GM23338 (cell line): Measurements from ENCODE around the gene KIAA0753. TPM values are rescaled to one million over a fixed set of nuclear protein-coding genes. Genes with fewer than 3 reads are reported as not detected.

Experiments used
- ATAC-seq: fragments of 200-7000 bp; cut with Tn5 transposase; 3 replicates; pipeline ENCODE4 v1.9.1; 2020
- DNase-seq: peaks from one replicate; pipeline ENCODE4 v3.0.0-alpha.2; 2015; ENCODE audit warnings: low spot score
- H2AFZ ChIP-seq: fragments of 200-600 bp; sonication (generic); 2 replicates; pipeline ENCODE4 v1.8.0; 2016; ENCODE audit warnings: antibody characterized with exemption, mild to moderate bottlenecking, moderate library complexity
- H3F3A ChIP-seq: fragments of 200-600 bp; sonication (generic); replicated peaks from 2 replicates; pipeline ENCODE4 v1.8.0; 2017; ENCODE audit warnings: antibody characterized with exemption, mixed run types, low read depth
- H3K27ac ChIP-seq: fragments of 200-600 bp; sonication (generic); 2 replicates; pipeline ENCODE4 v1.6.1; 2016; ENCODE audit warnings: low read depth
- H3K27me3 ChIP-seq: fragments of 200-600 bp; sonication (generic); 2 replicates; pipeline ENCODE4 v1.8.0; 2016; ENCODE audit warnings: mild to moderate bottlenecking, mixed run types, moderate library complexity; ENCODE audit not compliant: insufficient read depth
- H3K36me3 ChIP-seq: fragments of 200-600 bp; sonication (generic); 2 replicates; pipeline ENCODE4 v1.8.0; 2016; ENCODE audit warnings: mild to moderate bottlenecking; ENCODE audit not compliant: insufficient read depth
- H3K4me1 ChIP-seq: fragments of 200-600 bp; sonication (generic); 2 replicates; pipeline ENCODE4 v1.8.0; 2016; ENCODE audit warnings: mild to moderate bottlenecking, moderate library complexity; ENCODE audit not compliant: insufficient read depth
- H3K4me2 ChIP-seq: fragments of 200-600 bp; sonication (generic); 2 replicates; pipeline ENCODE4 v1.7.1; 2017; ENCODE audit warnings: mixed run types
- H3K4me3 ChIP-seq: fragments of 200-600 bp; sonication (generic); 2 replicates; pipeline ENCODE4 v1.6.1; 2016; ENCODE audit warnings: mixed run types
- H3K79me2 ChIP-seq: fragments of 200-600 bp; sonication (generic); replicated peaks from 2 replicates; pipeline ENCODE4 v1.8.0; 2017; ENCODE audit warnings: mild to moderate bottlenecking; ENCODE audit not compliant: insufficient read depth
- H3K9me2 ChIP-seq: fragments of 200-600 bp; sonication (generic); 2 replicates; pipeline ENCODE4 v1.8.0; 2017; ENCODE audit not compliant: insufficient read depth
- H4K20me1 ChIP-seq: fragments of 200-600 bp; sonication (generic); replicated peaks from 2 replicates; pipeline ENCODE4 v1.8.0; 2017; ENCODE audit warnings: mild to moderate bottlenecking; ENCODE audit not compliant: insufficient read depth
- H3K27ac Mint-ChIP-seq: 2 replicates; pipeline ENCODE4 v1.8.0; 2020; ENCODE audit warnings: inconsistent platforms, mild to moderate bottlenecking, moderate library complexity, mixed read lengths
- H3K27me3 Mint-ChIP-seq: 3 replicates; pipeline ENCODE4 v1.8.0; 2022; ENCODE audit warnings: low read depth, mild to moderate bottlenecking, moderate library complexity, mixed read lengths, inconsistent platforms; ENCODE audit not compliant: insufficient read depth, poor library complexity
- H3K36me3 Mint-ChIP-seq: 3 replicates; pipeline ENCODE4 v1.8.0; 2021; ENCODE audit warnings: low read depth, mild to moderate bottlenecking, inconsistent platforms, moderate library complexity, mixed read lengths
- H3K4me1 Mint-ChIP-seq: 3 replicates; pipeline ENCODE4 v1.8.0; 2020; ENCODE audit warnings: mild to moderate bottlenecking, inconsistent platforms, mixed read lengths
- H3K4me3 Mint-ChIP-seq: 3 replicates; pipeline ENCODE4 v1.8.0; 2021; ENCODE audit warnings: moderate library complexity, mild to moderate bottlenecking, inconsistent platforms, mixed read lengths
- H3K9me3 Mint-ChIP-seq: 3 replicates; pipeline ENCODE4 v1.8.0; 2020; ENCODE audit warnings: moderate library complexity, mild to moderate bottlenecking, inconsistent platforms, mixed read lengths
- ETS1 ChIP-seq: IDR thresholded peaks from 2 replicates; pipeline ENCODE4 v1.6.1; 2016; ENCODE audit warnings: antibody characterized with exemption
- JUNB ChIP-seq: IDR thresholded peaks from one replicate; pipeline ENCODE4 v1.6.1; 2016; ENCODE audit warnings: antibody characterized with exemption; ENCODE audit not compliant: unreplicated experiment
- REST ChIP-seq: IDR thresholded peaks from one replicate; pipeline ENCODE4 v1.6.1; 2018; ENCODE audit warnings: antibody characterized with exemption; ENCODE audit not compliant: unreplicated experiment
- STAT1 ChIP-seq: IDR thresholded peaks from one replicate; pipeline ENCODE4 v1.6.1; 2016; ENCODE audit warnings: antibody characterized with exemption; ENCODE audit not compliant: unreplicated experiment
- ZNF331 ChIP-seq: fragments of 250-450 bp; sonication (Bioruptor Pico); IDR thresholded peaks from 2 replicates; pipeline ENCODE4 v1.5.0; 2020; ENCODE audit warnings: low read depth, mild to moderate bottlenecking, moderate library complexity
- ZNF462 ChIP-seq: fragments of 250-450 bp; sonication (Bioruptor Pico); IDR thresholded peaks from 2 replicates; pipeline ENCODE4 v1.5.0; 2020; ENCODE audit warnings: mild to moderate bottlenecking, moderate library complexity
- polyA plus RNA-seq: library from polyadenylated mRNA; unstranded; fragments of >200 nt; fragmentation: Nextera tagmentation; extraction: Ambion mirVana; gene quantifications from 2 replicates; pipeline ENCODE4 v1.2.1, GENCODE V29; 2016
- total RNA-seq: library from RNA; depleted of rRNA; stranded (reverse); fragments of >200 nt; shearing (Covaris generic); gene quantifications from 2 replicates; pipeline ENCODE4 v1.2.3, GENCODE V29; 2014

KIAA0753 gene
- total and polyA plus RNA-seq, 2 experiments from 2014 or later, result 6.0 to 27.8 TPM

- no peaks in the 10 kb centered on the region for H3F3A ChIP-seq
- DNase-seq (no peak), ATAC-seq (no peak)
- no peaks in the 10 kb centered on the region for H3K4me1 ChIP-seq
- peaks cover 5% of the 10 kb centered on the region; the same call in 2 of the 3 replicates for H3K4me1 Mint-ChIP-seq
- H3K27me3 ChIP-seq, result no peaks in the 10 kb centered on the region
- peaks cover 76% of the 10 kb centered on the region for H3K36me3 Mint-ChIP-seq
- no peaks in the 10 kb centered on the region; the same call in 1 of the 2 replicates for H4K20me1 ChIP-seq
- peaks cover 12% of the 10 kb centered on the region for H3K9me3 Mint-ChIP-seq
- no peak for TF ChIP-seq ETS1
- no peak for TF ChIP-seq ZNF331 (CRISPR knock-in tag)
- no peak for TF ChIP-seq STAT1
- TF ChIP-seq JUNB, result no peak
- no peak for TF ChIP-seq ZNF462 (CRISPR knock-in tag)
- TF ChIP-seq REST, result no peak
- H3K4me2 ChIP-seq, result no peak overlapping the region
- H3K4me3 Mint-ChIP-seq, result no peak overlapping the region
- no peak overlapping the region for H3K4me3 ChIP-seq
- H3K27ac Mint-ChIP-seq, result no peak overlapping the region
- no peaks in the 10 kb centered on the region for H3K27me3 Mint-ChIP-seq
- H3K9me2 ChIP-seq, result no peaks in the 10 kb centered on the region
- H2AFZ ChIP-seq, result no peak overlapping the region
- peaks cover 53% of the 10 kb centered on the region for H3K36me3 ChIP-seq
- no peaks in the 10 kb centered on the region for H3K79me2 ChIP-seq
- no peak overlapping the region for H3K27ac ChIP-seq
These were observed 53.2 kb downstream of the KIAA0753 start for GRCh38 chr17:6587310-6587709.
